Measurements from ENCODE around the gene MRPL19. TPM values are rescaled to one million over a fixed set of nuclear protein-coding genes. Genes with fewer than 3 reads are reported as not detected.

Gene MRPL19
- total RNA-seq, result 10 to 100 TPM; 36.0 to 42.4 TPM

DNA sequence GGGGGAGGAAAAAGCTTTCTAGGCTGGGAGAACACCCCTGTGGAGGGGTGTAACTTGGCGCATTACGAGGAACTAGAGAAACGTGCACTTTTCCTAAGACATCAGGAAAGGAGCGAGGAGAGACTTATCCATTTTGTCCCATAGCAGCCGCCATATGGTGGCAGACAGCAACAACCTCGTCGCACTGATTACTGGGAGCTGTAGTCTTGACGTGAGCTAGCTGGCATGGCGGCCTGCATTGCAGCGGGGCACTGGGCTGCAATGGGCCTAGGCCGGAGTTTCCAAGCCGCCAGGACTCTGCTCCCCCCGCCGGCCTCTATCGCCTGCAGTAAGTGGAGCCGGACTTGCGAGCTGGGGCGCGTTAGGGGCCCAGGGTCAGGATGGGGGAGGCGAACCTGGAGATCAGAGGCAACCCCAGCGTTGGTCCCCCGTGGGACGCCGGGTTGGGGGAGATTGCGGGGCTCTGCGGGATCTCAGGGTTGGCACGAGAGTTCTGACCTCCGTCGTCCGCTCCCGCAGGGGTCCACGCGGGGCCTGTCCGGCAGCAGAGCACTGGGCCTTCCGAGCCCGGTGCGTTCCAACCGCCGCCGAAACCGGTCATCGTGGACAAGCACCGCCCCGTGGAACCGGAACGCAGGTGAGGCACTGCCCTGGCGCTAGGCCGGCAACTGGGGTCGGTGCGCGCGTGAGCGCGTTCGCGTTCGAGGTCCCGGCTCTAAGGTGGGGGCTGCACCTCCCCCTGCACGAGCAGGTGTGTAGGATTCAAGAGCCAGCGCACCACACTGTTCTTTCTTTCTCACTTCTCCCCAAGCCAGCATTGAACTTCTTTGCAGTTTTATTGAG, at the start of gene MRPL19:
Gene MRPL19 (plus strand): TSS at position 201 of the 843 bp plus-strand sequence. CDS start 25 bp downstream, at position 226.
- TF ChIP-seq, protein P1, sequence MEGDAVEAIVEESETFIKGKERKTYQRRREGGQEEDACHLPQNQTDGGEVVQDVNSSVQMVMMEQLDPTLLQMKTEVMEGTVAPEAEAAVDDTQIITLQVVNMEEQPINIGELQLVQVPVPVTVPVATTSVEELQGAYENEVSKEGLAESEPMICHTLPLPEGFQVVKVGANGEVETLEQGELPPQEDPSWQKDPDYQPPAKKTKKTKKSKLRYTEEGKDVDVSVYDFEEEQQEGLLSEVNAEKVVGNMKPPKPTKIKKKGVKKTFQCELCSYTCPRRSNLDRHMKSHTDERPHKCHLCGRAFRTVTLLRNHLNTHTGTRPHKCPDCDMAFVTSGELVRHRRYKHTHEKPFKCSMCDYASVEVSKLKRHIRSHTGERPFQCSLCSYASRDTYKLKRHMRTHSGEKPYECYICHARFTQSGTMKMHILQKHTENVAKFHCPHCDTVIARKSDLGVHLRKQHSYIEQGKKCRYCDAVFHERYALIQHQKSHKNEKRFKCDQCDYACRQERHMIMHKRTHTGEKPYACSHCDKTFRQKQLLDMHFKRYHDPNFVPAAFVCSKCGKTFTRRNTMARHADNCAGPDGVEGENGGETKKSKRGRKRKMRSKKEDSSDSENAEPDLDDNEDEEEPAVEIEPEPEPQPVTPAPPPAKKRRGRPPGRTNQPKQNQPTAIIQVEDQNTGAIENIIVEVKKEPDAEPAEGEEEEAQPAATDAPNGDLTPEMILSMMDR (IDR thresholded peaks at IDR 0.05), result no peak
- H3K4me1 ChIP-seq (ENCODE audit: control insufficient read depth in 1 of 2, low read depth in 2 of 2), result peaks cover 0 to 14% of the 10 kb centered on the region in 2 donors
- peak within 1 kb of the TSS; percentile 84 for H3K4me3 ChIP-seq
- peaks cover 2% of the 10 kb centered on the region for H3K36me3 ChIP-seq
- DNase-seq (ENCODE audit: low spot score), result peak; percentile 45
- H3K27me3 ChIP-seq (replicated peaks; ENCODE audit: insufficient read depth), result no peaks in the 10 kb centered on the region
- peak; percentile 90 for ATAC-seq (ENCODE audit: insufficient number of reproducible peaks, low FRiP score, low read depth)
- H3K9me3 ChIP-seq, result no peaks in the 10 kb centered on the region
- H3K27ac ChIP-seq, result peak within 1 kb of the TSS; percentile 24 to 32

DNA sequence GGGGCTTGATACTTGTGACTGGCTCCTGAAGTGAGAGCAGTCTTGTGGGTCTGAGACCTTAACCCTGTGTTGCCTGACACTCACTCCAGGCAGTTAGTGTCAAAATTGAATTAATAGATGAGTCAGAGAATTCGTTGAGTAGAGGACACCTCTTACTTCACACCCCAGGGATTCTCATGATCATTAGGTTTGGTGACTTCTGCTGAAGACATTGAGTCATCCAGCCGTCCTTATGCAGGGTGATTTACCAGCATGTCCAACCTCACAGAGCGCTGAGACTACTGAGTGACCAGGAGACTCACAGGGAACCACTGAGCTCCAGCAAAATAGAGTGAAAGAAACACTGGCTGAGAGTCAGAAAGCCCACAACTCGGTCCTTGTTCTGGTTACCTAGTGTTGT, 49.8 kb upstream of the MRPL19 start:
- Histone ChIP-seq H3K9me3 (no peaks in the 10 kb centered on the region), H3K4me1 (ENCODE audit: control insufficient read depth in 1 of 2, low read depth in 2 of 2) (no peaks in the 10 kb centered on the region), H3K36me3 (no peaks in the 10 kb centered on the region), H3K4me3 (no peak overlapping the region), H3K27ac (no peak overlapping the region), H3K27me3 (replicated peaks; ENCODE audit: insufficient read depth) (no peaks in the 10 kb centered on the region)
- no peak for ATAC-seq (ENCODE audit: insufficient number of reproducible peaks, low FRiP score, low read depth)
- no peak for DNase-seq (ENCODE audit: low spot score)
- TF ChIP-seq, protein P1 (IDR thresholded peaks at IDR 0.05), result no peak

DNA sequence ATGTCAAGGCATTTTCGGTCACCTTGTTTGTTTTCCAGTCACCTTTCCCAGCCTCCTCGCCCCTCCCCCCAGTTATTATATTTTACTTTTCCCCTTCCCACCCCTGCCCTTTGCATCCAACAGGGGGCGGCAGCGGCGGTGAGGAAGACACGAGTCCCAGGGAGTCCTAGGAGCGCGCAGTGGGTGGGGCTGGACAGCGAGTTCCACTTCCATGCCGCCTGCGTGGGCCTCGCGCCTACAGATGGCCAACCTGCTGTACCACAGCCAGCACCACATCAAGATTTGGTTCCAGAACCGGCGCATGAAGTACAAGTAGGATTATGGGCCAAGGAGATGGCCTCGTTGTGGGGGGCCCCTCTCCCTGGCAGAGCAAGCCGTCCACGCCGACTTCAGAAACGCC, 48.6 kb upstream of the MRPL19 start:
- ATAC-seq (ENCODE audit: insufficient number of reproducible peaks, low FRiP score, low read depth), result no peak
- no peaks in the 10 kb centered on the region for H3K27me3 ChIP-seq (replicated peaks; ENCODE audit: insufficient read depth)

DNA sequence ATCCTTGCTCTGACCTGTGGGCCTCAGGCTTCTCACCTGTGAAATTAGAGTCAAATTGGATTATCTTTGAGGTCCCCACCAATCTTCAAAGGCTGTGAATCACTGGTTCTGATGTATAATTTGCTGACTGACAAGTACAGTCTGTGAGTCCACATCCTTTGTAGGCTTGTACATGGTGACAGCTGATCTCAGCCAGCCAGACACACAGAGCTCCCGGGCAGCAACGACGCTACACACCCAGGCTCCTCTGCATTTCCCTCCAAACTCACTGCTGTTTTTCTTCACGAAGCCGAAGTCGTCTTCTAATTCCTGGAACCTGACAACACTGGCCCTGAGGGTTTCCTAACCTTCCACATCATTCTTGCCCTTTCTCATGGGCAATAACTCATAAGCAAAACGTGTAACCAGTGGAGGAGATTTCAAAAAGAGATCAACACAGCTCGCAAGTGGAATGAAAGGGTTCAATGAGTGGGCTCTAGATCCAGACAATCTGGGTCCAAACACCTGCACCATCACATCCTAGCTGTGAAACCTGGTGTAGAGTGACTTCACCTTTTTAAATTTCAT, 47.9 kb upstream of the MRPL19 start:
- Histone ChIP-seq H3K27me3 (replicated peaks; ENCODE audit: insufficient read depth) (no peaks in the 10 kb centered on the region), H3K9me3 (no peaks in the 10 kb centered on the region), H3K4me3 (no peak overlapping the region), H3K4me1 (ENCODE audit: control insufficient read depth in 1 of 2, low read depth in 2 of 2) (no peaks in the 10 kb centered on the region), H3K36me3 (no peaks in the 10 kb centered on the region), H3K27ac (no peak overlapping the region)
- no peak for DNase-seq (ENCODE audit: low spot score)
- TF ChIP-seq, protein P1 (IDR thresholded peaks at IDR 0.05), result no peak
- ATAC-seq (ENCODE audit: insufficient number of reproducible peaks, low FRiP score, low read depth), result no peak

More for the DNA sequence above, 48.6 kb upstream of the MRPL19 start:
- H3K4me3 ChIP-seq, result no peak overlapping the region
- H3K36me3 ChIP-seq, result no peaks in the 10 kb centered on the region
- no peak for DNase-seq (ENCODE audit: low spot score)
- no peaks in the 10 kb centered on the region for H3K4me1 ChIP-seq (ENCODE audit: control insufficient read depth in 1 of 2, low read depth in 2 of 2)
- TF ChIP-seq, protein P1 (IDR thresholded peaks at IDR 0.05), result no peak
- no peaks in the 10 kb centered on the region for H3K9me3 ChIP-seq
- no peak overlapping the region for H3K27ac ChIP-seq

DNA sequence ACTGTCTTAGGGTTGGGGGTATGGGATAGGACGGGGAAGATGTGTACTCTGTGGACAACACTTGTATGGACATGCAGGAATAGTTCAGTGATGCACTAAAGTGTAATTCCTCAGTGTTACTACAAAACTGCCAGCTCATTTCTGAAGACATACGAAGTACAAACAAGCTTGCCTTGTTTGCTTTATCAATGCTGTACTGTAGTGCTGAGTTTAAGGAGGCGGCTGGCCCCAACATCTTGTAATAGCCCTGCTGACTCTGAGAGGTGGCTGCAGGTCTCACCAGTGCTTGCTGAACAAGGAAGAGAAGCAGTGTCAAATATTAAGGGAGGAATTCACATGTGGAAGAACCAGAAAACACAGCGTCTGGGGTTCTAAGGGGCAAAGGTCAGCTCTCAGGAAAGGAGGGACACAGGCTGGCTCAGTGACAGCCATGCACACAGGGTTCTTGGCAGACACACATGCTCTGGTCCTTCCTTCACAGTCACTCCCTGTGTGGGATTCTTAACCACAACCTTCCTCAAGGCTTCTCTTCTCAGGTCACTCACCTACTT, 46.0 kb upstream of the MRPL19 start:
- ATAC-seq (ENCODE audit: insufficient number of reproducible peaks, low FRiP score, low read depth), result no peak
- H3K27ac ChIP-seq, result no peak overlapping the region
- TF ChIP-seq, protein P1 (IDR thresholded peaks at IDR 0.05), result no peak

More for the DNA sequence above, 46.0 kb upstream of the MRPL19 start:
- no peaks in the 10 kb centered on the region for H3K4me1 ChIP-seq (ENCODE audit: control insufficient read depth in 1 of 2, low read depth in 2 of 2)
- H3K4me3 ChIP-seq, result no peak overlapping the region
- H3K9me3 ChIP-seq, result no peaks in the 10 kb centered on the region
- no peak for DNase-seq (ENCODE audit: low spot score)
- H3K27me3 ChIP-seq (replicated peaks; ENCODE audit: insufficient read depth), result no peaks in the 10 kb centered on the region
- no peaks in the 10 kb centered on the region for H3K36me3 ChIP-seq

All from thoracic aorta (tissue), 2 donors.